GM18517 (cell line): ENCODE measurements around the gene GOLGB1.
"Not testable (repeated sequence)": the region's sequence is repeated elsewhere in the genome, so short reads cannot be mapped to it uniquely, and the experiment has no call there.

Experiments used
- ATAC-seq: cut with Tn5 transposase; IDR thresholded peaks from one replicate; pipeline ENCODE4 v1.9.1; 2021; ENCODE audit warnings: mild to moderate bottlenecking, moderate library complexity; ENCODE audit not compliant: unreplicated experiment

Gene GOLGB1

GRCh38 chr3:121696186-121696585, 53.4 kb downstream of the GOLGB1 start:
- no peak for ATAC-seq

GRCh38 chr3:121692010-121692699, 57.4 kb downstream of the GOLGB1 start:
- no peak for ATAC-seq

- peak; percentile 74 for ATAC-seq
These were observed 58.6 kb downstream of the GOLGB1 start for GRCh38 chr3:121690777-121691405.

- not testable (repeated sequence) for ATAC-seq
These were observed 60.8 kb downstream of the GOLGB1 start for GRCh38 chr3:121688747-121689146.

DNA sequence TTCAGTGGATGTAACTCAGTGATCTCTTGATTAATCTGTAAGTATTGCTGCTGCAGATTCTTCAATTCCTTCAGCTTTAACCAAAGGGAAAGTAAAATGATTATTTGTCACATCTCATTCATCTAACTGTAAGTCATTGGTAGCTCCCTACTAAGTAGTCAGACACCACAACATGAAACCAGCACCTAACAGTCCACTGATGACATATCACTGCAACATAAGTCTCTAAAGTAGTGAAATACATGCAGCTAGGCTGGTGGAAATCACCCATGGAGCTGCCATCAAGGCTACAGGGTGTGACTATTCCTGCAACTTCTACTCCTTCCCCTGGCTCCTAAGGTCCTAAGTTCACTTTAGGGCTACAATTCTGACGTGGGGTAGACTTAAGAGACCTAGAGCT, 67.7 kb downstream of the GOLGB1 start:
- no peak for ATAC-seq

DNA sequence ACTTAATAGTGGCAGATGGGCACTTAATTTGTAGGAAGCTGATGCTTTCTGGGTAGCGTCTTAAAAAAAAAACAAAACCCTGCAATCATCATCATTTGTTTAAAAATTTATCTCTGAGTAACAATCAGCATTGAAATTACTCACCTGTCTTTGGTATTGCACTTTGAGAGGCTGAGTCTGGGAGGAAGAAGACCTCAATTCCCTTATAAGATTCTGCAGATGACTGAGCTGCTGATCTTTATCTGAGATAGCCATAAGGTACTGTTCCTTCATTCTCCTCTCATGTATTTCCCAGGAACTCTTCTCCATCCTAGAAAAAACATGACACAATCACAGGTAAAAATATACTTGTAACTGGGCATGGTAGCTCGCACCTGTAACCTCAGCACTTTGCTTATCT, 72.4 kb downstream of the GOLGB1 start:
- ATAC-seq, result no peak

- no peak for ATAC-seq
These were observed 78.9 kb downstream of the GOLGB1 start for GRCh38 chr3:121670676-121671075.

DNA sequence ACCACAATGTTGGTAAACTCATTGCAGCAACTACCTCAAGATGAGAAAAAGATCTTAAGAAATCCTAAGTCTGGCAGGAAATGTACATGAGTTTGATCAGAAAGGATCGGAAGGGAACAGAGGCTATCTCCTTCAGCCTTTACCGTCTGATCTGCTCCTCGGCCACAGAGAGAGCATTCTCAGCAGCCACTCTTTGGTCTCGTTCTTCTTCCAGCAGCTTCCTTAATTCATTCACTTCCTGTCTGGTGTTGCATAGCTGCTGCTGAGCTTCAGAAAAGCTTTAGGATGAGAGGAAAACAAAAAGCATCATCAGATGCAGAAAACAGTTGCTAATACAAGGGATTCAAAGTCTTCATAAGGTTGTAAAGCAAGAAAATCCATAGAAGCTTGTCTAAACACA, 82.2 kb downstream of the GOLGB1 start:
- ATAC-seq, result no peak

- ATAC-seq, result no peak
These were observed 84.1 kb downstream of the GOLGB1 start for GRCh38 chr3:121665488-121665887.

- ATAC-seq, result no peak
These were observed 86.2 kb downstream of the GOLGB1 start for GRCh38 chr3:121663171-121663847.

DNA sequence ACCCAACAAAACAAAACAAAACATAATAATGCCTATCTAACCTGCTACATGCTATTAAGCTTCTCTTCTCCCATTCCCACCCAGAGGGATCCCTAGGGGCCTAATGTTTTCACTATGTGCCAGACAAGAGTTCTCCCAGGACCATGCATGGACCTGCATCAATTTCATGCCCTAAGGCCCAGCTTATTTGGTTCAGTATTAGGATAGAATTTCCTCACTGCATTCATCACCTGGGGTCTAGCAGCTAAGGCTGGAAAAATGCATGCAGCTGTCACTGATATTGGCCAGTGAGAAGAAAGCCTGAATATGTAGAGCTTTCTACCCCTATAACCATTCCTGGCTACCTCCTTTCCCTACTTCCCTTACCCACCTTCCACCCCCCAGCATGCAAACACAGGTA, 86.8 kb downstream of the GOLGB1 start:
- ATAC-seq, result no peak

GRCh38 chr3:121661376-121661775, 88.2 kb downstream of the GOLGB1 start:
- no peak for ATAC-seq

- ATAC-seq, result peak; percentile 81
These were observed 89.0 kb downstream of the GOLGB1 start, which contains the start of gene HCLS1 for GRCh38 chr3:121660356-121661171. HCLS1 (minus strand) TSS chr3:121660903; CDS start chr3:121658347, 2,556 bp downstream.

- ATAC-seq, result no peak
These were observed 90.0 kb downstream of the GOLGB1 start for GRCh38 chr3:121659586-121659985.

GRCh38 chr3:121658716-121659435, 90.7 kb downstream of the GOLGB1 start:
- ATAC-seq, result no peak

- ATAC-seq, result peak; percentile 76
These were observed 94.8 kb downstream of the GOLGB1 start for GRCh38 chr3:121654493-121655385.

GRCh38 chr3:121651684-121652083, 97.9 kb downstream of the GOLGB1 start:
- no peak for ATAC-seq

DNA sequence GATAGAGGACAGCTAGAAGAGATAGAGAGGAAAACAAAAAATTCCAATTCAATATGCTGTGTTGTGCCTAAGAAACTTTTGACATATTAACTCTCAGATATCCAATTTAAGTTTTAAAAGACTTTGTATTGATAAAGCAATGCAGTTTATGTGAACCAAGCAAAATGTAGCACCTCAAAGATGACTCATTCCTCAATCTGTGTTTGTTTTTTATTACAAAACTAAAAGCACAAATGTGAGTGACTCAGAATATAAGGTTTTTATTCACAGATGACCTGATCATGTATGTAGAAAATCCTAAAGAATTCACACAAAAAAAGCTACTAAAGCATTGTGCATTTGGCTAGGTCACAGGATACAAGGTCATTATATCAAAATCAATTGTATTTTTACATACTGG, 99.9 kb downstream of the GOLGB1 start:
- no peak for ATAC-seq

GRCh38 chr3:121648219-121648958, 101.2 kb downstream of the GOLGB1 start:
- no peak for ATAC-seq
